Spleen (tissue), 11 donors: ENCODE results near the gene HOXD4. TPM values are rescaled to one million over a fixed set of nuclear protein-coding genes. Genes with fewer than 3 reads are reported as not detected.

Experiments
- DNase-seq: peaks from one replicate; pipeline ENCODE4 v3.0.0-alpha.2; 2020
- H3K27ac ChIP-seq, 8 donors: fragments of 200-600 bp; sonication (generic) in 7 of 8; 1 replicate in 4 of 8; 2 replicates in 4 of 8; pipeline versions ENCODE4 v1.5.0 to v1.8.0; 2016 to 2021; ENCODE audit warnings: inconsistent platforms in 4 of 8, mild to moderate bottlenecking in 4 of 8, moderate library complexity in 1 of 8
- H3K27me3 ChIP-seq, 7 donors: fragments of 200-600 bp; sonication (generic) in 6 of 7; replicated peaks in 1 of 7; 1 replicate in 4 of 7; 2 replicates in 3 of 7; pipeline versions ENCODE4 v1.5.0 to v1.8.0; 2016 to 2021; ENCODE audit warnings: inconsistent platforms in 3 of 7, mild to moderate bottlenecking in 1 of 7
- H3K36me3 ChIP-seq, 6 donors: fragments of 200-600 bp; sonication (generic) in 5 of 6; 1 replicate in 4 of 6; 2 replicates in 2 of 6; pipeline versions ENCODE4 v1.5.0 to v1.8.0; 2016 to 2021; ENCODE audit warnings: inconsistent platforms in 2 of 6
- H3K4me1 ChIP-seq, 6 donors: fragments of 200-600 bp; sonication (generic) in 5 of 6; 1 replicate in 3 of 6; 2 replicates in 3 of 6; pipeline versions ENCODE4 v1.5.0 to v1.8.0; 2016 to 2021; ENCODE audit warnings: inconsistent platforms in 3 of 6
- H3K4me3 ChIP-seq, 8 donors: fragments of 200-600 bp; sonication (generic) in 7 of 8; 1 replicate in 4 of 8; 2 replicates in 4 of 8; pipeline versions ENCODE4 v1.5.0 to v1.8.0; 2016 to 2021; ENCODE audit warnings: inconsistent platforms in 4 of 8, mild to moderate bottlenecking in 4 of 8, moderate library complexity in 2 of 8
- H3K9me3 ChIP-seq, 8 donors: fragments of 200-600 bp; sonication (generic) in 7 of 8; 1 replicate in 4 of 8; 2 replicates in 4 of 8; pipeline versions ENCODE4 v1.5.0 to v1.8.0; 2016 to 2021; ENCODE audit warnings: inconsistent platforms in 4 of 8
- POLR2A ChIP-seq, 3 donors: fragments of 450-650 bp; IDR thresholded peaks; one replicate each; pipeline ENCODE4 v1.5.1; 2017; ENCODE audit warnings: antibody characterized with exemption in 3 of 3, mild to moderate bottlenecking in 1 of 3
- POLR2AphosphoS5 ChIP-seq, 3 donors: sonication (generic); formaldehyde crosslinking; IDR thresholded peaks; one replicate each; pipeline ENCODE4 v1.5.1; 2017; ENCODE audit warnings: antibody characterized with exemption in 3 of 3
- WGBS, 5 donors: extraction: QIAGEN DNeasy Blood & Tissue Kit in 3 of 5; methylation state at CpG; one replicate each; pipeline versions ENCODE4 v1.1.5 to v1.1.7; 2013 to 2018; 5-methylcytosine and 5-hydroxymethylcytosine counted together
- intact Hi-C: fragments of 100-400 bp; cut with DNase I; formaldehyde crosslinking; loops from one replicate; pipeline ENCODE4 v1.15.0; 2023; ENCODE audit warnings: low total_unique reads
- polyA plus RNA-seq, 3 donors: library from polyadenylated mRNA; stranded (reverse); fragments of 200-250 nt; gene quantifications; one replicate each; pipeline ENCODE4 v1.2.1, GENCODE V29; 2013
- total RNA-seq, 7 donors: library from RNA; depleted of rRNA in 3 of 7; stranded (reverse); fragments of >200 nt in 3 of 7; fragmentation: NEBNext Ultra II Directional in 4 of 7; extraction: Animal tissue kit (Norgen Biotek cat#: 25700) in 4 of 7; gene quantifications; one replicate each; pipeline versions ENCODE4 v1.1.0 to v1.2.1, GENCODE V29; 2016 to 2021
- TF ChIP-seq, protein P1 (sequence below), 11 experiments: fragments of 200-600 bp in 7 of 11; fragments of 450-650 bp in 4 of 11; sonication (generic) in 4 of 11; IDR thresholded peaks in 8 of 11; conservative IDR thresholded peaks in 3 of 11; 1 replicate in 7 of 11; 2 replicates in 4 of 11; pipeline versions ENCODE4 v1.4.0 to v1.8.0; 2016 to 2021; ENCODE audit warnings: antibody characterized with exemption in 11 of 11, inconsistent platforms in 4 of 11, mild to moderate bottlenecking in 1 of 11
- donor health status: healthy with polysubstance abuse.
- donor health status: DM: no; HTN: no; CAD: no; lungs with moderate emphysema.
- donor health status: DM: no; HTN: no; CAD: no.
- donor health status: Bipolar disorder and iron deficiency.
- donor health status: healthy.
- donor health status: DM: no; HTN: no; CAD: no.
- donor health status: DM: yes; HTN: yes; CAD: no.

HOXD4 gene
- total and polyA plus RNA-seq, 10 donors, result 0.88 to 9.8 (median 6.5) TPM

DNA sequence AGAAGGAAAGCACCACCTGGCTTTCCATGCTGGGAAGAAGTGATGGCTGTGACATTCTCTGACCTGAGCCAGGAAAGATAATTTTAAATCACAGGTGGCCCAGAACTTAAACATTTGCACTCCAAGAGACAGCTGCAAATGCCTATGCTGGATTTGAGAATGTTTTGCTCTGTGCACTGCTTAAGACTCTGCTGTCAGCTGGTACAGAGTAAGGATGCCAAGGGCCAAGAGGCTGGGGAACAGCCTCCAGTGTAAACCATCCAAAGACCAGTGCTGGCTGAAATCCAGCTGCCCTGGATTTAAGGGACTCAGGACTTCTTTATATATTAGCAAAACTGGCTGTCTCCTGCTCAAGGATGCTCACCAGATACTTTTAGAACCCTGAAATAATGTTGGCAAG is 18.0 kb upstream of the HOXD4 start:
- intact Hi-C loops, result no loop called here
- Histone ChIP-seq H3K4me1 (peaks cover 0 to 82% (median 51%) of the 10 kb centered on the region in 6 donors), H3K27me3 (peaks cover 0 to 100% (median 96%) of the 10 kb centered on the region in 7 donors), H3K9me3 (no peaks in the 10 kb centered on the region), H3K4me3 (peak overlapping the region in 1 of 8 donors; percentile 71), H3K27ac (peak overlapping the region in 5 of 8 donors; percentile 86 to 93 (median 87)), H3K36me3 (no peaks in the 10 kb centered on the region)
- no peak for TF ChIP-seq POLR2A (IDR thresholded peaks at IDR 0.05)
- TF ChIP-seq, protein P1, sequence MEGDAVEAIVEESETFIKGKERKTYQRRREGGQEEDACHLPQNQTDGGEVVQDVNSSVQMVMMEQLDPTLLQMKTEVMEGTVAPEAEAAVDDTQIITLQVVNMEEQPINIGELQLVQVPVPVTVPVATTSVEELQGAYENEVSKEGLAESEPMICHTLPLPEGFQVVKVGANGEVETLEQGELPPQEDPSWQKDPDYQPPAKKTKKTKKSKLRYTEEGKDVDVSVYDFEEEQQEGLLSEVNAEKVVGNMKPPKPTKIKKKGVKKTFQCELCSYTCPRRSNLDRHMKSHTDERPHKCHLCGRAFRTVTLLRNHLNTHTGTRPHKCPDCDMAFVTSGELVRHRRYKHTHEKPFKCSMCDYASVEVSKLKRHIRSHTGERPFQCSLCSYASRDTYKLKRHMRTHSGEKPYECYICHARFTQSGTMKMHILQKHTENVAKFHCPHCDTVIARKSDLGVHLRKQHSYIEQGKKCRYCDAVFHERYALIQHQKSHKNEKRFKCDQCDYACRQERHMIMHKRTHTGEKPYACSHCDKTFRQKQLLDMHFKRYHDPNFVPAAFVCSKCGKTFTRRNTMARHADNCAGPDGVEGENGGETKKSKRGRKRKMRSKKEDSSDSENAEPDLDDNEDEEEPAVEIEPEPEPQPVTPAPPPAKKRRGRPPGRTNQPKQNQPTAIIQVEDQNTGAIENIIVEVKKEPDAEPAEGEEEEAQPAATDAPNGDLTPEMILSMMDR (IDR thresholded peaks at IDR 0.05 in 8 of 11, conservative IDR thresholded peaks at IDR 0.05 in 3 of 11), result no peak
- TF ChIP-seq POLR2AphosphoS5 (IDR thresholded peaks at IDR 0.05), result no peak
- no peak for DNase-seq

DNA sequence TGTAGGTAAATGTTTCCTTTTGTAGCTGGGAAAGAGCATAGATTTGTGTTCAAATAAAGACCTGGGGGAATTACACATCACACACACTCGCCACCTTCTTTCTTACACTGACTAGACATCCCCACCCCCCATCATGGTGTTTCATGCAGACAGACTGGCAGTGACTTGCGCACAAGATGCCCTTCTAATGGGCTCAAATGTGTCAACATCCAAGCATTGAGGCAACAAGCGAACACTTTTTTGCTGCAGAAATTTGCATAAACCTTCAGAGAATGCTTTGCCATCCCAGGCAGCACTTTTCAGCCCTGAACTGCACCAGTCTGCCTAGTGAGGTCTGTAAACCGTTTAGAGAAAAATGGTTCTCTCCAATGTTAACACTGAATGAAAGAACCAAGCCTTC is 17.3 kb upstream of the HOXD4 start:
- WGBS, 5 donors, result 51 to 60% (median 57%) methylated on average over 4 of the region's 4 CpGs

DNA sequence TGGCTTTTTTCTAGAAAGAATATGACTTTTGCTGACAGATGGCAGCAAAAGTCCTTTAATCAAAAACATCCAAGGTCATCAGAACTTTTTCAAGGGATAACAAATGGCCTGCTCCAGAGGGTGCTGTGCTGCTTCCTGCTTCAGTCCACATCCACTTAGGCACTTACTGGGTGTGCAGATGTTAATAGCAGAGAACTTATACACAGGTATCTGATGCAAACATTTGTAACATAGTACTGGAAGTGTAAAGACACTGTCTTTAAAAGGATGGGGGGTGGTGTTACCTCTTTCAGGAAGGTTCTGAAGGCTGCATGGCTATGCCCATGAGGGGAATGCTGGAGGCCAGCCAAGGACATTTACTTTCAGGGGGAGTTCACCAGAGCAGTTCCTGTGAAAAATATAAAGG is 16.3 kb upstream of the HOXD4 start:
- no peaks in the 10 kb centered on the region for H3K36me3 ChIP-seq
- TF ChIP-seq POLR2A (IDR thresholded peaks at IDR 0.05) (no peak), POLR2AphosphoS5 (IDR thresholded peaks at IDR 0.05) (no peak)
- TF ChIP-seq, protein P1 (IDR thresholded peaks at IDR 0.05 in 8 of 11, conservative IDR thresholded peaks at IDR 0.05 in 3 of 11), result no peak
- peaks cover 3 to 82% (median 47%) of the 10 kb centered on the region in 6 donors for H3K4me1 ChIP-seq
- no peak overlapping the region for H3K4me3 ChIP-seq
- peaks cover 0 to 100% (median 98%) of the 10 kb centered on the region in 7 donors for H3K27me3 ChIP-seq
- H3K9me3 ChIP-seq, result no peaks in the 10 kb centered on the region
- DNase-seq, result no peak
- intact Hi-C loops, result no loop called here
- peak overlapping the region; percentile 30 to 93 (median 86) for H3K27ac ChIP-seq

More for the DNA sequence above, 17.3 kb upstream of the HOXD4 start:
- Histone ChIP-seq H3K4me1 (peaks cover 0 to 80% (median 45%) of the 10 kb centered on the region in 6 donors), H3K27ac (peak overlapping the region in 5 of 8 donors; percentile 5 to 93 (median 87)), H3K9me3 (no peaks in the 10 kb centered on the region), H3K36me3 (no peaks in the 10 kb centered on the region), H3K4me3 (no peak overlapping the region), H3K27me3 (peaks cover 0 to 100% (median 96%) of the 10 kb centered on the region in 7 donors)
- no peak for TF ChIP-seq POLR2AphosphoS5 (IDR thresholded peaks at IDR 0.05)
- no peak for TF ChIP-seq POLR2A (IDR thresholded peaks at IDR 0.05)
- TF ChIP-seq, protein P1 (IDR thresholded peaks at IDR 0.05 in 8 of 11, conservative IDR thresholded peaks at IDR 0.05 in 3 of 11), result no peak
- intact Hi-C loops, result no loop called here
- DNase-seq, result no peak

DNA sequence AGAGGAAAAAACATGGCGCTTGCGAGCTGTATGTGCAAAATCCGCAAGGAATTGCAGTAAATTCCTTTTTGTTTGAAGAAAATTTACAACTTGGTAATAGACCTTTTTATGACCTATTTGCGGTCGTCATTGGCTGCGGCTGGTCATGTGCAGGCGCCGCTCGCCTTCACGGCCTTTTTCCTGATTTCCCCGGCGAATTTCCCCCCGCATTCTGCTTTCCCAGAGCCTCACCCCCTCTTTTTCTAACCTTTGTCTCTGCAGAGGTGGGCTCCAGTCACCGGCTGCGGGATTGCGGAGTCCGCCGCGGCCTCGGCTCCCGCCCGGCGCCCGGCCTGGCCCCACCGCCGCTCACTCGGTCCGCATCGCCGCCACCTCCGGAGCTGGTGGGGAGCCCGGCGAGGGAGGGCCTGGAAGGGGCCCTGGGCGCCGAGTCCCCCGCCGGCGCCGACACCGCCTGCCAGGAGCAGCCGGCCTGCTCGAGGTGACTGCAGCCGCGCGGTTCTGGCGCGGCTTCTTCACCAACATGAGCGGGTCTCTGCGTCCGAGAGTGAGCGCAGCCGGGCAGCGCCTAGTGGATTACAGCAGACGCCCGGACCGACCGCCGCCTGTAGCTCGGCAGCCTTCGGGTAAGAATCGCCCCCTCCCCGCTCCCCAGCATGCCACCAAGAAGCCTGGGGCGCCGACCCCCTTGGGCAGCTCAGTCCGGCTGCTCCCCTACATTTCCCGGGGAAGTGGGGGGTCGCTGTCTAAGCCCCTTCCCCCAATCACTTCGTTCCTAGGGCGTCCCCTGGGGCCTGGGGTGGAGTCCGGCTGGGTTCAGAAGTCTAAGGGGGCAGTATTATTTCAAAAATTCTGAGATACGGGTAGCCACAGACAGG is 14.7 kb upstream of the HOXD4 start:
- peaks cover 7 to 80% (median 50%) of the 10 kb centered on the region in 6 donors for H3K4me1 ChIP-seq
- H3K27me3 ChIP-seq, result peaks cover 0 to 100% (median 94%) of the 10 kb centered on the region in 7 donors
- intact Hi-C loops, result no loop called here
- peak overlapping the region; percentile 12 to 67 (median 36) for H3K4me3 ChIP-seq
- no peaks in the 10 kb centered on the region for H3K36me3 ChIP-seq
- H3K27ac ChIP-seq, result peak overlapping the region; percentile 69 to 93 (median 86)
- peak; percentile 75 for DNase-seq
- TF ChIP-seq POLR2A (IDR thresholded peaks at IDR 0.05) (no peak), POLR2AphosphoS5 (IDR thresholded peaks at IDR 0.05) (peak in 2 of 3 donors; percentile 25 to 49)
- TF ChIP-seq, protein P1 (IDR thresholded peaks at IDR 0.05 in 8 of 11, conservative IDR thresholded peaks at IDR 0.05 in 3 of 11), result no peak
- WGBS, 5 donors, result 2 to 7% (median 5%) methylated on average over 40 to 71 of the region's 71 CpGs
- no peaks in the 10 kb centered on the region for H3K9me3 ChIP-seq
